Liver (tissue), 9 donors: ENCODE measurements around the gene SYNJ1. TPM values are rescaled to one million over a fixed set of nuclear protein-coding genes. Genes with fewer than 3 reads are reported as not detected.

ENCODE experiments used
- DNase-seq: peaks from one replicate; pipeline ENCODE4 v3.0.0-alpha.2; 2017; ENCODE audit warnings: low spot score
- H3K27ac ChIP-seq, 2 donors: one replicate each; pipeline ENCODE4 v1.7.0; 2013; ENCODE audit warnings: inconsistent platforms in 2 of 2, low read length in 2 of 2, control low read depth in 1 of 2, low read depth in 1 of 2, mild to moderate bottlenecking in 1 of 2
- H3K27me3 ChIP-seq, 4 donors: one replicate each; pipeline versions ENCODE4 v1.6.1 to v1.7.0; 2013; ENCODE audit warnings: low read length in 3 of 4, inconsistent platforms in 1 of 4, mild to moderate bottlenecking in 1 of 4, moderate library complexity in 1 of 4; ENCODE audit not compliant: control insufficient read depth in 4 of 4, insufficient read depth in 4 of 4
- H3K36me3 ChIP-seq, 4 donors: one replicate each; pipeline versions ENCODE4 v1.6.1 to v1.7.0; 2013; ENCODE audit warnings: low read length in 3 of 4, mild to moderate bottlenecking in 3 of 4, low read depth in 1 of 4, moderate library complexity in 1 of 4; ENCODE audit not compliant: control insufficient read depth in 4 of 4, insufficient read depth in 3 of 4
- H3K4me1 ChIP-seq, 4 donors: one replicate each; pipeline versions ENCODE4 v1.6.1 to v1.7.0; 2013; ENCODE audit warnings: low read length in 3 of 4, mild to moderate bottlenecking in 3 of 4, moderate library complexity in 1 of 4; ENCODE audit not compliant: control insufficient read depth in 4 of 4, insufficient read depth in 4 of 4
- H3K4me3 ChIP-seq, 3 donors: one replicate each; pipeline versions ENCODE4 v1.6.1 to v1.7.0; 2013; ENCODE audit warnings: low read length in 3 of 3, control low read depth in 1 of 3, low read depth in 1 of 3, mild to moderate bottlenecking in 1 of 3
- H3K9ac ChIP-seq, 2 donors: one replicate each; pipeline ENCODE4 v1.7.0; 2013; ENCODE audit warnings: low read length in 2 of 2, mild to moderate bottlenecking in 2 of 2, moderate library complexity in 2 of 2, control low read depth in 1 of 2, low read depth in 1 of 2
- H3K9me3 ChIP-seq, 4 donors: one replicate each; pipeline versions ENCODE4 v1.6.1 to v1.7.0; 2013; ENCODE audit warnings: low read length in 3 of 4; ENCODE audit not compliant: control insufficient read depth in 4 of 4
- ATF3 ChIP-seq: IDR thresholded peaks from 2 replicates; pipeline ENCODE4 v1.6.1; 2016; ENCODE audit warnings: antibody characterized with exemption
- CTCF ChIP-seq: fragments of 150-350 bp; IDR thresholded peaks from 2 replicates; pipeline ENCODE4 v1.5.1; 2017; ENCODE audit warnings: improper control_type of control experiment, low read depth, low read length; ENCODE audit not compliant: missing input control
- FOXA1 ChIP-seq: IDR thresholded peaks from 2 replicates; pipeline ENCODE4 v1.6.1; 2016; ENCODE audit warnings: antibody characterized with exemption
- FOXA2 ChIP-seq: IDR thresholded peaks from 2 replicates; pipeline ENCODE4 v1.6.1; 2016; ENCODE audit warnings: antibody characterized with exemption
- GABPA ChIP-seq, 2 donors: IDR thresholded peaks in 1 of 2; conservative IDR thresholded peaks in 1 of 2; 2 replicates each; pipeline ENCODE4 v1.6.1; 2016; ENCODE audit warnings: antibody characterized with exemption in 2 of 2, mild to moderate bottlenecking in 1 of 2, moderate library complexity in 1 of 2
- HNF4A ChIP-seq, 2 donors: conservative IDR thresholded peaks; 2 replicates each; pipeline ENCODE4 v1.6.1; 2016; ENCODE audit warnings: antibody characterized with exemption in 2 of 2, mild to moderate bottlenecking in 2 of 2
- HNF4G ChIP-seq: IDR thresholded peaks from 2 replicates; pipeline ENCODE4 v1.6.1; 2016; ENCODE audit warnings: antibody characterized with exemption
- JUND ChIP-seq, 2 donors: IDR thresholded peaks; 2 replicates each; pipeline ENCODE4 v1.6.1; 2016; ENCODE audit warnings: antibody characterized with exemption in 2 of 2
- MAX ChIP-seq: IDR thresholded peaks from 2 replicates; pipeline ENCODE4 v1.6.1; 2016; ENCODE audit warnings: antibody characterized with exemption
- NR2F2 ChIP-seq: IDR thresholded peaks from 2 replicates; pipeline ENCODE4 v1.6.1; 2016; ENCODE audit warnings: antibody characterized with exemption
- RAD21 ChIP-seq, 2 donors: IDR thresholded peaks; 2 replicates each; pipeline ENCODE4 v1.6.1; 2016; ENCODE audit warnings: antibody characterized with exemption in 2 of 2, mild to moderate bottlenecking in 2 of 2
- REST ChIP-seq: IDR thresholded peaks from 2 replicates; pipeline ENCODE4 v1.6.1; 2016; ENCODE audit warnings: antibody characterized with exemption, mild to moderate bottlenecking
- RXRA ChIP-seq, 2 donors: IDR thresholded peaks; 2 replicates each; pipeline ENCODE4 v1.6.1; 2017 to 2018; ENCODE audit warnings: antibody characterized with exemption in 2 of 2, mild to moderate bottlenecking in 1 of 2
- SP1 ChIP-seq: IDR thresholded peaks from 2 replicates; pipeline ENCODE4 v1.6.1; 2018; ENCODE audit warnings: antibody characterized with exemption, mild to moderate bottlenecking
- TAF1 ChIP-seq: conservative IDR thresholded peaks from 2 replicates; pipeline ENCODE4 v1.6.1; 2016; ENCODE audit warnings: antibody characterized with exemption, mild to moderate bottlenecking
- YY1 ChIP-seq: IDR thresholded peaks from 2 replicates; pipeline ENCODE4 v1.6.1; 2016; ENCODE audit warnings: antibody characterized with exemption, mild to moderate bottlenecking
- ZBTB33 ChIP-seq: IDR thresholded peaks from 2 replicates; pipeline ENCODE4 v1.6.1; 2016; ENCODE audit warnings: antibody characterized with exemption
- WGBS: extraction: QIAGEN DNeasy Blood & Tissue Kit; methylation state at CpG from one replicate; pipeline ENCODE4 v1.1.7; 2013; 5-methylcytosine and 5-hydroxymethylcytosine counted together
- polyA plus RNA-seq, 2 donors: library from polyadenylated mRNA; stranded (reverse) in 1 of 2; unstranded in 1 of 2; fragments of 200-250 nt in 1 of 2; fragments of >200 nt in 1 of 2; fragmentation: Nextera tagmentation in 1 of 2; extraction: Ambion mirVana in 1 of 2; gene quantifications; one replicate each; pipeline versions ENCODE4 v1.2.1 to v1.2.3, GENCODE V29; 2013 to 2015
- total RNA-seq, 2 donors: library from RNA; depleted of rRNA; stranded (reverse); fragments of >200 nt; gene quantifications; one replicate each; pipeline ENCODE4 v1.2.3, GENCODE V29; 2014
- donor health status: healthy.
- donor health status: healthy.
- donor health status: healthy.
- donor health status: healthy.
- donor health status: healthy.

The SYNJ1 gene
- total and polyA plus RNA-seq, 4 donors, result 2.5 to 7.2 (median 5.0) TPM

- no peaks in the 10 kb centered on the region for H3K27me3 ChIP-seq
- no peak for DNase-seq
- no peak overlapping the region for H3K27ac ChIP-seq
- no peak overlapping the region for H3K4me3 ChIP-seq
- 66% methylated on average over 2 of the region's 2 CpGs for WGBS
- H3K36me3 ChIP-seq, result peaks cover 2 to 20% (median 14%) of the 10 kb centered on the region in 4 donors
- H3K9me3 ChIP-seq, result no peaks in the 10 kb centered on the region
- H3K4me1 ChIP-seq, result no peaks in the 10 kb centered on the region
- no peak overlapping the region for H3K9ac ChIP-seq
- TF ChIP-seq JUND (IDR thresholded peaks at IDR 0.05) (no peak), NR2F2 (no peak), TAF1 (no peak), REST (no peak), CTCF (peak; percentile 80), MAX (no peak), ATF3 (no peak), HNF4G (no peak), RAD21 (IDR thresholded peaks at IDR 0.05) (peak; percentile 82 to 90), RXRA (IDR thresholded peaks at IDR 0.05) (peak in 1 of 2 donors; percentile 11), HNF4A (conservative IDR thresholded peaks at IDR 0.05) (no peak)
These were observed 74.4 kb downstream of the SYNJ1 start for GRCh38 chr21:32653326-32653901.

- H3K4me1 ChIP-seq, result no peaks in the 10 kb centered on the region
- no peaks in the 10 kb centered on the region for H3K9me3 ChIP-seq
- no peak overlapping the region for H3K4me3 ChIP-seq
- H3K27me3 ChIP-seq, result no peaks in the 10 kb centered on the region
- DNase-seq, result no peak
- H3K9ac ChIP-seq, result no peak overlapping the region
- no peak overlapping the region for H3K27ac ChIP-seq
- H3K36me3 ChIP-seq, result peaks cover 6 to 45% (median 15%) of the 10 kb centered on the region in 4 donors
- TF ChIP-seq RAD21 (IDR thresholded peaks at IDR 0.05) (no peak), CTCF (no peak), ATF3 (no peak), ZBTB33 (no peak), GABPA (IDR thresholded peaks at IDR 0.05 in 1 of 2, conservative IDR thresholded peaks at IDR 0.05 in 1 of 2) (no peak), YY1 (no peak), SP1 (no peak), JUND (IDR thresholded peaks at IDR 0.05) (no peak), FOXA1 (no peak), HNF4G (no peak), TAF1 (no peak), NR2F2 (no peak), HNF4A (conservative IDR thresholded peaks at IDR 0.05) (no peak), REST (no peak), RXRA (IDR thresholded peaks at IDR 0.05) (no peak), FOXA2 (no peak)
These were observed 79.6 kb downstream of the SYNJ1 start for GRCh38 chr21:32648165-32648564.
